Measurements from ENCODE around the gene LIF. TPM values are rescaled to one million over a fixed set of nuclear protein-coding genes. Genes with fewer than 3 reads are reported as not detected.
A peak's percentile ranks its signal among the peaks of the same experiment; 100 is the strongest.

The LIF gene
- polyA plus RNA-seq, 3 donors = 0.60 to 117 (median 4.5) TPM

- H3K27ac ChIP-seq (ENCODE audit: low read depth, low read length) = peak overlapping the region; percentile 34
- WGBS, 3 donors = 46 to 73% (median 61%) methylated on average over 14 of the region's 14 CpGs
These were observed 21.1 kb upstream of the LIF start for GRCh38 chr22:30267382-30268302.

GRCh38 chr22:30266445-30267381 lies 20.2 kb upstream of the LIF start, which contains the start of gene OSM:
Gene OSM, minus strand, starts transcription at chr22:30266851. Its CDS starts 52 bp downstream, at chr22:30266799.
- peak within 1 kb of the TSS; percentile 56 for H3K27ac ChIP-seq (ENCODE audit: low read depth, low read length)
- WGBS, 3 donors = 36 to 68% (median 48%) methylated on average over 34 to 35 of the region's 35 CpGs

GRCh38 chr22:30265823-30266444 lies 19.4 kb upstream of the LIF start:
- H3K27ac ChIP-seq (ENCODE audit: low read depth, low read length) = peak overlapping the region; percentile 56
- WGBS, 3 donors = 37 to 70% (median 49%) methylated on average over 23 to 24 of the region's 24 CpGs

- no peak overlapping the region for H3K27ac ChIP-seq (ENCODE audit: low read depth, low read length)
- 70 to 85% (median 83%) methylated on average over 9 of the region's 9 CpGs for WGBS, 3 donors
These were observed 18.7 kb upstream of the LIF start for GRCh38 chr22:30265131-30265720.

GRCh38 chr22:30263883-30264282 lies 17.3 kb upstream of the LIF start:
- WGBS, 3 donors = 84 to 89% (median 85%) methylated on average over 16 to 17 of the region's 17 CpGs
- H3K27ac ChIP-seq (ENCODE audit: low read depth, low read length) = no peak overlapping the region

GRCh38 chr22:30262917-30263741 lies 16.6 kb upstream of the LIF start:
- no peak overlapping the region for H3K27ac ChIP-seq (ENCODE audit: low read depth, low read length)
- 21 to 27% (median 23%) methylated on average over 27 of the region's 27 CpGs for WGBS, 3 donors

GRCh38 chr22:30262112-30262511 lies 15.6 kb upstream of the LIF start:
- no peak overlapping the region for H3K27ac ChIP-seq (ENCODE audit: low read depth, low read length)
- WGBS, 3 donors = 86 to 88% (median 88%) methylated on average over 4 of the region's 4 CpGs

GRCh38 chr22:30261134-30261533 lies 14.6 kb upstream of the LIF start:
- no peak overlapping the region for H3K27ac ChIP-seq (ENCODE audit: low read depth, low read length)
- 60 to 83% (median 63%) methylated on average over 8 of the region's 8 CpGs for WGBS, 3 donors

GRCh38 chr22:30260682-30261081 lies 14.1 kb upstream of the LIF start:
- WGBS, 3 donors = 86 to 90% (median 87%) methylated on average over 8 of the region's 8 CpGs
- H3K27ac ChIP-seq (ENCODE audit: low read depth, low read length) = no peak overlapping the region

- no peak overlapping the region for H3K27ac ChIP-seq (ENCODE audit: low read depth, low read length)
- WGBS, 3 donors = 82 to 93% (median 90%) methylated on average over 11 of the region's 11 CpGs
These were observed 13.7 kb upstream of the LIF start for GRCh38 chr22:30260276-30260675.

- no peak overlapping the region for H3K27ac ChIP-seq (ENCODE audit: low read depth, low read length)
- WGBS, 3 donors = 62 to 76% (median 63%) methylated on average over 5 to 6 of the region's 6 CpGs
These were observed 7.8 kb upstream of the LIF start for GRCh38 chr22:30254314-30254713.

- H3K27ac ChIP-seq (ENCODE audit: low read depth, low read length) = no peak overlapping the region
- 27 to 53% (median 32%) methylated on average over 21 to 22 of the region's 22 CpGs for WGBS, 3 donors
These were observed 6.8 kb upstream of the LIF start for GRCh38 chr22:30253205-30253852.

- no peak overlapping the region for H3K27ac ChIP-seq (ENCODE audit: low read depth, low read length)
- 65 to 80% (median 65%) methylated on average over 22 of the region's 22 CpGs for WGBS, 3 donors
These were observed 6.0 kb upstream of the LIF start for GRCh38 chr22:30252411-30253204.

GRCh38 chr22:30251711-30252110 lies 5.2 kb upstream of the LIF start:
- 59 to 71% (median 60%) methylated on average over 10 of the region's 10 CpGs for WGBS, 3 donors
- H3K27ac ChIP-seq (ENCODE audit: low read depth, low read length) = no peak overlapping the region

- H3K27ac ChIP-seq (ENCODE audit: low read depth, low read length) = no peak overlapping the region
- WGBS, 3 donors = 59 to 65% (median 62%) methylated on average over 12 of the region's 12 CpGs
These were observed 4.2 kb upstream of the LIF start for GRCh38 chr22:30250661-30251267.
